BJ (cell line): ENCODE data around the gene RPS8. TPM values are rescaled to one million over a fixed set of nuclear protein-coding genes. Genes with fewer than 3 reads are reported as not detected.
A peak's percentile ranks its signal among the peaks of the same experiment; 100 is the strongest.

Experiments used
- CTCF ChIA-PET: fragments of 350-600 bp; formaldehyde crosslinking; extraction: SDS; loops from one replicate; lab custom pipeline; 2021; ENCODE audit warnings: antibody characterized with exemption, inconsistent platforms; lab: Yijun Ruan, JAX
- POLR2A ChIA-PET: fragments of 300-600 bp; sonication (Branson Sonifier 250); formaldehyde crosslinking; extraction: SDS; loops from one replicate; lab custom pipeline; 2021; ENCODE audit warnings: antibody characterized with exemption; lab: Charles Lee
- DNase-seq: peaks from one replicate; pipeline ENCODE4 v3.0.0-alpha.2; 2011; ENCODE audit warnings: low read depth
- H3K27me3 ChIP-seq: 2 replicates; pipeline ENCODE4 v1.6.0; 2011; ENCODE audit warnings: low read length; ENCODE audit not compliant: control insufficient read depth, insufficient read depth
- H3K36me3 ChIP-seq: 2 replicates; pipeline ENCODE4 v1.5.1; 2011; ENCODE audit warnings: low read length; ENCODE audit not compliant: control insufficient read depth, insufficient read depth
- H3K4me3 ChIP-seq: 2 replicates; pipeline ENCODE4 v1.5.1; 2011; ENCODE audit warnings: low read depth, mild to moderate bottlenecking, control low read depth, low read length
- CTCF ChIP-seq: IDR thresholded peaks from 2 replicates; pipeline ENCODE4 v1.5.1; 2011; ENCODE audit warnings: low read depth, mild to moderate bottlenecking, control low read depth, inconsistent platforms, low read length, moderate library complexity; ENCODE audit not compliant: insufficient read depth
- polyA plus RNA-seq: library from polyadenylated mRNA; depleted of rRNA; stranded (reverse); fragments of >200 nt; gene quantifications from 2 replicates; pipeline ENCODE4 v1.2.3, GENCODE V29; 2011

The RPS8 gene
- polyA plus RNA-seq, 1 experiment, result 3,306 TPM

- CTCF ChIA-PET, result interaction anchor here (0.8 to 3.4 kb wide), 12 partner anchors 8 to 715 kb away, joined by 3 to 10 read pairs (median 4); partner anchors contain the start of genes BTBD19, CCDC163, MMACHC and PLK3
- H3K27me3 ChIP-seq, result peaks cover 1% of the 10 kb centered on the region; the same call in 1 of the 2 replicates
- POLR2A ChIA-PET, result no interaction called here
- no peak for DNase-seq
- no peak for TF ChIP-seq CTCF
- no peak overlapping the region for H3K4me3 ChIP-seq
- H3K36me3 ChIP-seq, result peaks cover 7% of the 10 kb centered on the region
Observed at GRCh38 chr1:44785029-44785380, 9.7 kb downstream of the RPS8 start.

GRCh38 chr1:44785501-44786137, 10.3 kb downstream of the RPS8 start:
- no peak for TF ChIP-seq CTCF
- Histone ChIP-seq H3K27me3 (peaks cover 1% of the 10 kb centered on the region; the same call in 1 of the 2 replicates), H3K36me3 (peaks cover 4% of the 10 kb centered on the region), H3K4me3 (no peak overlapping the region; the same call in 1 of the 2 replicates)
- ChIA-PET CTCF (interaction anchor here (0.8 to 3.4 kb wide), 13 partner anchors 7 to 714 kb away, joined by 3 to 11 read pairs (median 4); partner anchors contain the start of genes BTBD19, CCDC163, MMACHC and PLK3), POLR2A (no interaction called here)
- no peak for DNase-seq

GRCh38 chr1:44786138-44786840, 10.9 kb downstream of the RPS8 start:
- H3K4me3 ChIP-seq, result peak overlapping the region; percentile 37
- ChIA-PET POLR2A (interaction anchor here (0.7 kb wide), 1 partner anchor 14 kb away, joined by 12 read pairs; no protein-coding TSS in a partner anchor), CTCF (interaction anchor here (0.9 to 3.4 kb wide), 10 partner anchors 8 to 707 kb away, joined by 3 to 11 read pairs (median 4); partner anchors contain the start of genes HECTD3 and PLK3)
- no peaks in the 10 kb centered on the region; the same call in 1 of the 2 replicates for H3K36me3 ChIP-seq
- no peak for DNase-seq
- peak; percentile 100 for TF ChIP-seq CTCF
- H3K27me3 ChIP-seq, result peaks cover 1% of the 10 kb centered on the region; the same call in 1 of the 2 replicates

GRCh38 chr1:44786841-44787426, 11.6 kb downstream of the RPS8 start:
- peaks cover 1% of the 10 kb centered on the region; the same call in 1 of the 2 replicates for H3K27me3 ChIP-seq
- TF ChIP-seq CTCF, result no peak
- no peak overlapping the region for H3K4me3 ChIP-seq
- POLR2A ChIA-PET, result interaction anchor here (0.7 kb wide), 1 partner anchor 13 kb away, joined by 12 read pairs; no protein-coding TSS in a partner anchor
- no peak for DNase-seq
- no peaks in the 10 kb centered on the region for H3K36me3 ChIP-seq
- CTCF ChIA-PET, result interaction anchor here (0.8 to 3.2 kb wide), 8 partner anchors 9 to 706 kb away, joined by 3 to 11 read pairs (median 4); partner anchors contain the start of genes HECTD3 and PLK3
